CD4-positive, alpha-beta T cell (primary cell): ENCODE measurements around the gene RTN4RL1. TPM values are rescaled to one million over a fixed set of nuclear protein-coding genes. Genes with fewer than 3 reads are reported as not detected.

Experiments used
- ATAC-seq: fragments of 200-7000 bp; cut with Tn5 transposase; one replicate; pipeline ENCODE4 v1.10.0; 2022; ENCODE audit warnings: mild to moderate bottlenecking; ENCODE audit not compliant: poor library complexity
- CTCF ChIA-PET: fragments of 350-600 bp; sonication (Branson Sonifier 250); formaldehyde crosslinking; loops from one replicate; lab custom pipeline; 2021; ENCODE audit warnings: antibody characterized with exemption, inconsistent platforms; lab: Charles Lee
- POLR2A ChIA-PET: fragments of 350-600 bp; sonication (Branson Sonifier 250); formaldehyde crosslinking; loops from one replicate; lab custom pipeline; 2021; ENCODE audit warnings: antibody characterized with exemption, inconsistent platforms; lab: Charles Lee
- DNase-seq, 14 experiments: peaks; one replicate each; pipeline ENCODE4 v3.0.0-alpha.2; 2013 to 2020; ENCODE audit warnings: mixed read lengths in 2 of 14
- H3K27ac ChIP-seq, 2 donors: one replicate each; pipeline versions ENCODE4 v1.5.1 to v1.7.0; 2013; ENCODE audit warnings: low read length in 2 of 2, low read depth in 1 of 2, mild to moderate bottlenecking in 1 of 2
- H3K27me3 ChIP-seq, 2 experiments: 1 replicate in 1 of 2; 2 replicates in 1 of 2; pipeline versions ENCODE4 v1.6.1 to v1.7.0; 2013; ENCODE audit warnings: low read length in 2 of 2, control low read depth in 1 of 2, mild to moderate bottlenecking in 1 of 2, moderate library complexity in 1 of 2; ENCODE audit not compliant: insufficient read depth in 2 of 2, control insufficient read depth in 1 of 2
- H3K36me3 ChIP-seq: one replicate; pipeline ENCODE4 v1.6.1; 2013; ENCODE audit warnings: low read length, control low read depth; ENCODE audit not compliant: insufficient read depth
- H3K4me1 ChIP-seq: one replicate; pipeline ENCODE4 v1.6.1; 2013; ENCODE audit warnings: low read length, control low read depth; ENCODE audit not compliant: insufficient read depth
- H3K4me3 ChIP-seq: one replicate; pipeline ENCODE4 v1.5.1; 2013; ENCODE audit warnings: mild to moderate bottlenecking, low read length, moderate library complexity
- H3K9me3 ChIP-seq, 2 experiments: 1 replicate in 1 of 2; 2 replicates in 1 of 2; pipeline versions ENCODE4 v1.6.1 to v1.7.0; 2013; ENCODE audit warnings: low read length in 2 of 2, mild to moderate bottlenecking in 2 of 2, control low read depth in 1 of 2, moderate library complexity in 1 of 2; ENCODE audit not compliant: control insufficient read depth in 1 of 2, insufficient read depth in 1 of 2
- H3K27ac Mint-ChIP-seq: one replicate; pipeline ENCODE4 v1.8.0; 2020; ENCODE audit warnings: mixed read lengths
- H3K27me3 Mint-ChIP-seq: one replicate; pipeline ENCODE4 v1.8.0; 2021; ENCODE audit warnings: mixed read lengths
- H3K36me3 Mint-ChIP-seq: one replicate; pipeline ENCODE4 v1.8.0; 2021; ENCODE audit warnings: low read depth, mixed read lengths
- H3K4me1 Mint-ChIP-seq: one replicate; pipeline ENCODE4 v1.8.0; 2021; ENCODE audit warnings: low read depth, mixed read lengths
- H3K4me3 Mint-ChIP-seq: one replicate; pipeline ENCODE4 v1.8.0; 2020; ENCODE audit warnings: mild to moderate bottlenecking, mixed read lengths
- H3K9me3 Mint-ChIP-seq: one replicate; pipeline ENCODE4 v1.8.0; 2020; ENCODE audit warnings: mixed read lengths
- intact Hi-C, 2 experiments: fragments of 100-400 bp; cut with DNase I in 1 of 2; cut with micrococcal nuclease in 1 of 2; formaldehyde crosslinking; loops; one replicate each; pipeline versions ENCODE4 v1.15.1 to v1.9.0; 2023 to 2025; cut with DNase I, micrococcal nuclease
- total RNA-seq, 174 experiments: library from RNA in 2 of 174; stranded (reverse) in 2 of 174; gene quantifications; one replicate each; pipeline ENCODE4 v1.2.3 and lab custom pipeline; 2021 to 2026
- TF ChIP-seq, protein P1 (sequence below): fragments of 200-600 bp; IDR thresholded peaks from one replicate; pipeline ENCODE4 v1.8.0; 2022; ENCODE audit warnings: antibody characterized with exemption, mild to moderate bottlenecking

Gene RTN4RL1
- total RNA-seq, 2 experiments from 2014 or later: 0.06 to 0.11 TPM

DNA sequence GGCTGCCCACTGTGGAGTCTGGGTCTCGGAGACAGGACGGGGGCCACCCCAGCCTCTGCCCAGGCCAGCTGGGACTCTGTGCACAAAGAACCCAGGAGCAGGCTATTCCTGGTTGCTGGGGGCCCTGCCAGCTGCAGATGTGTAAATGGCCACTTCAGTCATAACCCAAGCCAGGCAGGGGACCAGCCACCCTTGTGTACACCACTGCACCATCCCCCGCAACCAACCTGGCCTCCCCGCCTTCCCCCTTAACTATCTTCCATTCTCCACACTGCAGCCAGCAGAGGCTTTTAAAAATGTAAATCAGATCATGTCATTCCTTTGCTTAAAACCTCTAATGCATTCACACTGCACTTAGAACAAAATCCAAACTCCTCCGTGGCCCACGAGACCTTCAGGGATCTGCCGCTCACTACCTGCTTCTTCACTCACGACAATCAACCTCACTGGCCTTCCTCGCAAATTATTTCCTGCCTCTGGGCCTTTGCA, 28.3 kb downstream of the RTN4RL1 start:
- Mint-ChIP-seq H3K4me3 (no peak overlapping the region), H3K36me3 (no peaks in the 10 kb centered on the region), H3K4me1 (no peaks in the 10 kb centered on the region), H3K27ac (no peak overlapping the region), H3K27me3 (peaks cover 36% of the 10 kb centered on the region), H3K9me3 (no peaks in the 10 kb centered on the region)
- Histone ChIP-seq H3K9me3 (peaks cover 0 to 7% of the 10 kb centered on the region in 2 experiments), H3K4me3 (no peak overlapping the region), H3K27me3 (peaks cover 20 to 21% of the 10 kb centered on the region in 2 experiments), H3K4me1 (no peaks in the 10 kb centered on the region), H3K27ac (no peak overlapping the region), H3K36me3 (no peaks in the 10 kb centered on the region)
- TF ChIP-seq, protein P1, sequence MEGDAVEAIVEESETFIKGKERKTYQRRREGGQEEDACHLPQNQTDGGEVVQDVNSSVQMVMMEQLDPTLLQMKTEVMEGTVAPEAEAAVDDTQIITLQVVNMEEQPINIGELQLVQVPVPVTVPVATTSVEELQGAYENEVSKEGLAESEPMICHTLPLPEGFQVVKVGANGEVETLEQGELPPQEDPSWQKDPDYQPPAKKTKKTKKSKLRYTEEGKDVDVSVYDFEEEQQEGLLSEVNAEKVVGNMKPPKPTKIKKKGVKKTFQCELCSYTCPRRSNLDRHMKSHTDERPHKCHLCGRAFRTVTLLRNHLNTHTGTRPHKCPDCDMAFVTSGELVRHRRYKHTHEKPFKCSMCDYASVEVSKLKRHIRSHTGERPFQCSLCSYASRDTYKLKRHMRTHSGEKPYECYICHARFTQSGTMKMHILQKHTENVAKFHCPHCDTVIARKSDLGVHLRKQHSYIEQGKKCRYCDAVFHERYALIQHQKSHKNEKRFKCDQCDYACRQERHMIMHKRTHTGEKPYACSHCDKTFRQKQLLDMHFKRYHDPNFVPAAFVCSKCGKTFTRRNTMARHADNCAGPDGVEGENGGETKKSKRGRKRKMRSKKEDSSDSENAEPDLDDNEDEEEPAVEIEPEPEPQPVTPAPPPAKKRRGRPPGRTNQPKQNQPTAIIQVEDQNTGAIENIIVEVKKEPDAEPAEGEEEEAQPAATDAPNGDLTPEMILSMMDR: no peak
- CTCF ChIA-PET: no interaction called here
- DNase-seq (no peak), ATAC-seq (no peak)
- intact Hi-C loops: no loop called here
- POLR2A ChIA-PET: no interaction called here

DNA sequence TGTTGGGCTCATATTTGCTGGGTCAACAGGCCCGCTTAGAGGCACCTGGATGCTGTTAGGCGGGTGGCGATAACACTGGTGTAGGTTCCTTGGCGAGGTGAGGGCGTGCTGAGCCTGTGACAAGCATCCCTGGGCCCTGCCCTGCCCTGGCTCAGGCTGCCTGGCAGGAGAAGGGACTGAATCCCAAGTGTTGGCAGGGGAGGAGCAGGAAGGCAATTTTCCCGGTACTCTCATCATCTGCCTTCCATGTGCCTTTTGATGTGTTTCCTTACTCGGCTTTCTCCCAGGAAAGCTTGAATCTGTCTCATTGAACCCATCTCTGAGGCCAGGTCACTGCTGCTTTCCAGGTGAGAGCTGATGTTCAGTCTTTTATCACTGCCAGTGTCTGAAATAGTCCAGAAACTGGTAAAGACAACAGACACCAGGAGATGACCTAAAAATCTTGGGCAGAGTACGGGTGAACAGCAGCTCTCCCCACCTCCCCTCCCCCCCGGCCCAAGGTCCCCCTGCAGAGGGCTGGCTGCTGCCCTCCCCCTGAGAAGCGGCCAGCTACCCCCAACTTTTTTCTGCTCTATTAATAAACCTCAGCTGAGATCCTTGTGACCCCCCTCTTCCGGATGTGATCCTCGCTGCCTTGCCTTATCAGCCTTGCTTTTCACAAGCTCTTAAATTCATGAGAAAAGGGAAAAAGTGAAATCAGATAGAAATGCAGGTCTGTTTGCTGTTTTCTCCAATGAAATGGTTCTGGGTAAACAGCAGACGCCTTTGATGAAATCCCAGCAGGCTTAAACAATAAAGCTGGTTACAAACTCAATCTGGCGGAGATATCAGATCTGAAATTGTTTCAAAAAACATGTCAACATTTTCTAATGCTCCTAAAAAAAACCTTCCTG, 29.0 kb downstream of the RTN4RL1 start:
- no peak for ATAC-seq
- DNase-seq: no peak
- intact Hi-C loops: no loop called here
- Mint-ChIP-seq H3K27ac (no peak overlapping the region), H3K27me3 (peaks cover 33% of the 10 kb centered on the region), H3K9me3 (no peaks in the 10 kb centered on the region), H3K36me3 (no peaks in the 10 kb centered on the region), H3K4me3 (no peak overlapping the region), H3K4me1 (no peaks in the 10 kb centered on the region)
- Histone ChIP-seq H3K9me3 (peaks cover 0 to 7% of the 10 kb centered on the region in 2 experiments), H3K4me1 (no peaks in the 10 kb centered on the region), H3K27ac (no peak overlapping the region), H3K27me3 (peaks cover 20 to 21% of the 10 kb centered on the region in 2 experiments), H3K4me3 (no peak overlapping the region), H3K36me3 (no peaks in the 10 kb centered on the region)
- CTCF ChIA-PET: no interaction called here
- POLR2A ChIA-PET: no interaction called here
- TF ChIP-seq, protein P1: no peak

DNA sequence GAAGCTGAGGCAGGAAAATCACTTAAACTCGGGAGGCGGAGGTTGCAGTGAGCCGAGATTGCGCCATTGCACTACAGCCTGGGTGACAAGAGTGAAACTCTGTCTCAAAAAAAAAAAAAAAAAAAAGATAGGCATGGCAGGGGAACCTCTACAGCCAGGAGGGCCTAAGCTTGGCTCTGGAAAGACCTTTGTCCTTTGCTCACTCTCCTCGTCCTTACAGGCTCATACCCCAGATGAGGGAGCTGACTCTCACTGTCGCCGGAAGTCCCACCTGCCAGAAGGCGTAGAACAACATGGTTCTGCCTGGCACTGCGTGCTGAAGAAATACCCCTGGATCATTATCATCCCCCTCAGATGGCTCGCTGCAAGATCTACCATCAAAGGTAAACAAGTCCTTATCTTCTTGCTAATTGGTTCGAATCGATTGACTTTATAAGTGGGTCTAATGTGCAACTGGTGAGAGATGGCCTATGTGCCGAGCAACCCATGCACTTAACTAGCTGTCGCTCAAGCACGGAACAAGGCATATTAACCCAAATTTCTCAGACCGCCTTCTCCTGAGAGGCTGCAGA, 29.7 kb downstream of the RTN4RL1 start:
- Mint-ChIP-seq H3K27me3 (peaks cover 32% of the 10 kb centered on the region), H3K4me3 (no peak overlapping the region), H3K4me1 (no peaks in the 10 kb centered on the region), H3K27ac (no peak overlapping the region), H3K36me3 (no peaks in the 10 kb centered on the region), H3K9me3 (no peaks in the 10 kb centered on the region)
- no peak overlapping the region for H3K4me3 ChIP-seq
- no peaks in the 10 kb centered on the region for H3K4me1 ChIP-seq
- H3K27me3 ChIP-seq: peaks cover 18 to 20% of the 10 kb centered on the region in 2 experiments
- no peaks in the 10 kb centered on the region for H3K36me3 ChIP-seq
- POLR2A ChIA-PET: no interaction called here
- intact Hi-C loops: no loop called here
- DNase-seq: no peak
- H3K27ac ChIP-seq: no peak overlapping the region
- TF ChIP-seq, protein P1: no peak
- no peak for ATAC-seq
- peaks cover 0 to 7% of the 10 kb centered on the region in 2 experiments for H3K9me3 ChIP-seq
- CTCF ChIA-PET: interaction anchor here (0.7 kb wide), 1 partner anchor 13 kb away, joined by 3 read pairs; no protein-coding TSS in a partner anchor
